Activated CD4-positive, alpha-beta T cell treated with anti-CD3 and anti-CD28 coated beads, Interleukin-2, amount 10 ng/mL, durations not matched to agents 7 days and 5 days (primary cell): Measurements from ENCODE around the gene FGF11. TPM values are rescaled to one million over a fixed set of nuclear protein-coding genes. Genes with fewer than 3 reads are reported as not detected.
"Not testable (repeated sequence)": the region's sequence is repeated elsewhere in the genome, so short reads cannot be mapped to it uniquely, and the experiment has no call there.

ENCODE experiments used
- CTCF ChIA-PET: fragments of 350-600 bp; sonication (Branson Sonifier 250); formaldehyde crosslinking; loops from one replicate; lab custom pipeline; 2021; ENCODE audit warnings: antibody characterized with exemption; lab: Charles Lee
- POLR2A ChIA-PET: fragments of 350-600 bp; sonication (Branson Sonifier 250); formaldehyde crosslinking; loops from one replicate; lab custom pipeline; 2021; ENCODE audit warnings: antibody characterized with exemption; lab: Charles Lee
- DNase-seq: peaks from one replicate; pipeline ENCODE4 v3.0.0-alpha.2; 2020
- H3K27ac Mint-ChIP-seq: one replicate; pipeline ENCODE4 v1.8.0; 2021; ENCODE audit warnings: mild to moderate bottlenecking, moderate library complexity, mixed read lengths
- H3K27me3 Mint-ChIP-seq: one replicate; pipeline ENCODE4 v1.8.0; 2021; ENCODE audit warnings: mixed read lengths
- H3K36me3 Mint-ChIP-seq: one replicate; pipeline ENCODE4 v1.8.0; 2021; ENCODE audit warnings: low read depth, mixed read lengths
- H3K4me1 Mint-ChIP-seq: one replicate; pipeline ENCODE4 v1.8.0; 2021; ENCODE audit warnings: mixed read lengths
- H3K4me3 Mint-ChIP-seq: one replicate; pipeline ENCODE4 v1.8.0; 2021; ENCODE audit warnings: mild to moderate bottlenecking, moderate library complexity, mixed read lengths
- H3K9me3 Mint-ChIP-seq: one replicate; pipeline ENCODE4 v1.8.0; 2021; ENCODE audit warnings: mixed read lengths
- total RNA-seq, 2 experiments: library from RNA; stranded (reverse); gene quantifications; one replicate each; pipeline ENCODE4 v1.2.3, GENCODE V29; 2021

FGF11 gene
- total RNA-seq, 2 experiments from 2014 or later = 6.8 to 9.4 TPM

DNA sequence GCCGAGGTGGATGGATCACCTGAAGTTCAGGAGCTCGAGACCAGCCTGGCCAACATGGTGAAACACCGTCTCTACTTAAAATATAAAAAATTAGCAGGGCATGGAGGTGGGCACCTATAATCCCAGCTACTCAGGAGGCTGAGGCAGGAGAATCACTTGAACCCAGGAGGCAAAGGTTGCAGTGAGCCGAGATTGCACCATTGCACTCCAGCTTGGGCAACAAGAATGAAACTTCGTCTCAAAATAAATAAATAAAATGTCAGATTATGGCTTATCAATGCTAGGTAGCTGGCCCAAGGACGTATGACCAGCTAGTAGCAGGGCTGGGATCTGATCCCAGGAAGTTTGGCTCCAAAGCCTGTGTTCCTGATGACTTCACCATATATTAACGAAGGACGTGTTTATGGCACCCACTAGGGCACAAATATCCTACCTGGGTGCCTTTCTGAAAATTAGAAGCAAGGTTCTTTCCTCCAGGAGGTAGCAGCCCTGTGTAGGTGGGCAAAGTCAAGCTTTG is 31.2 kb downstream of the FGF11 start:
- DNase-seq, H3K36me3 Mint-ChIP-seq, H3K4me3 Mint-ChIP-seq, H3K9me3 Mint-ChIP-seq, H3K27ac Mint-ChIP-seq, H3K27me3 Mint-ChIP-seq, POLR2A ChIA-PET: not testable (repeated sequence)
- peaks cover 34% of the 10 kb centered on the region for H3K4me1 Mint-ChIP-seq
- CTCF ChIA-PET = interaction anchor here (0.5 to 2.0 kb wide), 4 partner anchors 9 to 57 kb away, joined by 3 to 7 read pairs (median 4); no protein-coding TSS in a partner anchor

DNA sequence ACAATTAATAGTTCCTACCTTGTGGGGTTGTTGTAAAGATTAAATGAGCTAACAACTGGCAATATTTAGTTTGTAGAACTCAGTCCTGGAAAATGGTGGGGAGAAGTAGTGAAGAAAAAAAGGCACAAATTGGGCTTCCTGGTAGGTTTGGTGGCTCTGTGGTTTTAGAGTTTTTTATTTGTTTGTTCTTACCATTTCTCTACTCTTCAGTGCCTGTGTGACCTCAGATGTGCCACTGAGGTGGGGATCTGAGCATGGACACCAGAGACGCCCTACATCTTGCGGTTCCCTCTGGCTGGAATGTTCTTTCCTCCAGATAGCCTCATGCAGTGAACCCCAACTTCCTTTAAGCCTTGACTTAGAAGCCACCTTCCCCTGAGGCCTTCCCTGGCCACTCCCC is 32.4 kb downstream of the FGF11 start:
- Mint-ChIP-seq H3K4me3 (no peak overlapping the region), H3K9me3 (no peaks in the 10 kb centered on the region), H3K27ac (no peak overlapping the region), H3K36me3 (peaks cover 5% of the 10 kb centered on the region), H3K4me1 (peaks cover 44% of the 10 kb centered on the region), H3K27me3 (no peaks in the 10 kb centered on the region)
- ChIA-PET CTCF (interaction anchor here (2.0 kb wide), 1 partner anchor 35 kb away, joined by 7 read pairs; no protein-coding TSS in a partner anchor), POLR2A (no interaction called here)
- no peak for DNase-seq

DNA sequence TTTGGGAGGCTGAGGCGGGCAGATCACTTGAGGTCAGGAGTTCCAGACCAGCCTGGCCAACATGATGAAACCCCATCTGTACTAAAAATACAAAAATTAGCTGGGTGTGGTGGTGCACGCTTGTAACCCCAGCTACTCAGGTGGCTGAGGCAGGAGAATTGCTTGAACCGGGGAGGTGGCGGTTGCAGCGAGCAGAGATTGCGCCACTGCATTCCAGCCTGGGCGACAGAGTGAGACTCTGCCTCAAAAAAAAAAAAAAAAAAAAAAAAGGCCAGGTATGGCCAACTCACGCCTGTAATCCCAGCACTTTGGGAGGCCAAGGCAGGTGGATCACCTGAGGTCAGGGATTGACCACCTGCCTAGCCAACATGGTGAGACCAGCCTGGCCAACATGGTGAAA is 35.5 kb downstream of the FGF11 start:
- CTCF ChIA-PET, H3K9me3 Mint-ChIP-seq, POLR2A ChIA-PET, H3K4me3 Mint-ChIP-seq, H3K36me3 Mint-ChIP-seq, H3K27me3 Mint-ChIP-seq, DNase-seq: not testable (repeated sequence)
- Mint-ChIP-seq H3K27ac (peak overlapping the region; percentile 50), H3K4me1 (peaks cover 53% of the 10 kb centered on the region)

DNA sequence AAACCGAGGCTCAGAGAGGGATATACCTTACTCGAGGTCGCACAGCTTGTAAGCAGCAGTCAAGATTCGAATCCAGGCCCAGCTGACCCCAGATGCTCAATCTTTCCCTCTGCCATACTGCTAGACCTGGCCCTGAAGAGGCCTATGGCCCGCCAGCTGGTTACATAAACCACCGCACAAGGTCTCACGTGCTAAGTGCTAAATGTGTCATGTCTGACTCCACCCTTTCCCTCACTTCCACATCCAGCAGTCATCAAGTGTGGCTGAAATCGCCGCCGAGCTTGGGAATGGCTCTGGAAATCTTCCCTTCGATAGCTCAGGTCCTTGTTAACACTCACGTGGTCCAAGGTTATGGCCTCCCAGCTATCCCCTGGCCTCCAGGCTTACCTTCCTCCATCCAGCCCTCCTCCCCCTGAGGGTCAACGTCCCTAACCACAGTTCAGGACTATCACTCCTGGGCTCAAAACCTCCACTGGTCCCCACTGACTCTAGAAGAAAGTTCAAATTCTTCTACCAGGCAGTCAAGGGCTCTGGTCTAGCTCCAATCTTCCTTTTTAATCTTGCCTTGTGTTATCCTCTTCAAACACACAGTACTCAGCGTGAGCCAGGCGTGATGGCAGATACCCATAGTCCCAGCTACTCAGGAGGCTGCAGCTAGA is 36.6 kb downstream of the FGF11 start:
- Mint-ChIP-seq H3K9me3 (no peaks in the 10 kb centered on the region), H3K4me3 (no peak overlapping the region), H3K27me3 (no peaks in the 10 kb centered on the region), H3K27ac (peak overlapping the region; percentile 10), H3K36me3 (peaks cover 8% of the 10 kb centered on the region), H3K4me1 (peaks cover 61% of the 10 kb centered on the region)
- no peak for DNase-seq
- POLR2A ChIA-PET = no interaction called here
- CTCF ChIA-PET = interaction anchor here (0.9 to 2.9 kb wide), 3 partner anchors 11 to 39 kb away, joined by 4 to 13 read pairs (median 4); no protein-coding TSS in a partner anchor

DNA sequence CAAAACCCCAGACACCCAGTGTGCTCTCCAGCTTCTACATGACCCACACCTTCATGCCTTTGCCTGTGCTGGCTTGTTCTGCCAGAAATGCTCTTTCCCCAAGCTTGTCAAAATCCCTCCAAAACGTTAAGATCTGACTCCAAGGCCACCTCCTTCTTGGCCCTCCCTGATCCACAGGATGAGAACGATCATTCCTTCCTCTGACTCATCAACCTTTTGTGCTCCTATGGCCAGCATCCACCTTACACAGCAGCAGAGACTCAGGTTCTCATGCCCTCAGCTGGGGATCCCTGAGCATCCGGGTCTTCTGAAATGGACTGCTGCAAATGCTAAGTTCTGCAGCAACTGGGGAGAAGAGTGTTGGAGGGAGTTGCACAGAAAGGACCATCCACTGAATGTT is 37.2 kb downstream of the FGF11 start:
- H3K27ac Mint-ChIP-seq = peak overlapping the region; percentile 10

DNA sequence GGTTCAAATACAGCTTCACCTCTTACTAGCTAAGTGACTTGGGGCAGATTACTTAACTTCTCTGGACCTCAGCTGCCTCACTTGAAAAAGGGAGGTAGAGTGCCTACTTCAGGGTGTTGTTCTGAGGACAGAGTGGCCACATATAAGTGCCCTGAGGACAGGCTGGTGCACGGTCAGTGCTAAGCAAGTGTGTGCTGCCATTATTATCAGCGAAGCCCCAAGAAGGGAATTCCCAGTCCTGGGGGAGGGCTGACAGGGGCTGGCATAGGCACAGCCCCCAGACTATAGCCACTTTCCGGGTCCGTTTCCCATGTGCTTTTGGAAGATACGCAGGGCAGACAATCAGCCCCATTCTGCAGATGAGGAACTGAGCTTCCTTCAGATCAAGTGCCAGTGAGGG is 37.6 kb downstream of the FGF11 start:
- Mint-ChIP-seq H3K4me3 (peak overlapping the region; percentile 84), H3K36me3 (peaks cover 8% of the 10 kb centered on the region), H3K4me1 (peaks cover 62% of the 10 kb centered on the region), H3K27ac (no peak overlapping the region), H3K27me3 (no peaks in the 10 kb centered on the region), H3K9me3 (no peaks in the 10 kb centered on the region)
- ChIA-PET POLR2A (interaction anchor here (0.6 kb wide), 2 partner anchors 36 to 147 kb away, joined by 3 read pairs; no protein-coding TSS in a partner anchor), CTCF (interaction anchor here (0.7 to 2.9 kb wide), 5 partner anchors 12 to 101 kb away, joined by 3 to 13 read pairs (median 4); no protein-coding TSS in a partner anchor)
- DNase-seq = no peak

More for the DNA sequence above, 37.2 kb downstream of the FGF11 start:
- H3K27me3 Mint-ChIP-seq = no peaks in the 10 kb centered on the region
- no peak overlapping the region for H3K4me3 Mint-ChIP-seq
- ChIA-PET CTCF (interaction anchor here (0.9 to 2.9 kb wide), 3 partner anchors 12 to 84 kb away, joined by 4 to 13 read pairs (median 6); no protein-coding TSS in a partner anchor), POLR2A (interaction anchor here (0.6 kb wide), 1 partner anchor 147 kb away, joined by 3 read pairs; no protein-coding TSS in a partner anchor)
- DNase-seq = no peak
- peaks cover 62% of the 10 kb centered on the region for H3K4me1 Mint-ChIP-seq
- H3K9me3 Mint-ChIP-seq = no peaks in the 10 kb centered on the region
- peaks cover 8% of the 10 kb centered on the region for H3K36me3 Mint-ChIP-seq

DNA sequence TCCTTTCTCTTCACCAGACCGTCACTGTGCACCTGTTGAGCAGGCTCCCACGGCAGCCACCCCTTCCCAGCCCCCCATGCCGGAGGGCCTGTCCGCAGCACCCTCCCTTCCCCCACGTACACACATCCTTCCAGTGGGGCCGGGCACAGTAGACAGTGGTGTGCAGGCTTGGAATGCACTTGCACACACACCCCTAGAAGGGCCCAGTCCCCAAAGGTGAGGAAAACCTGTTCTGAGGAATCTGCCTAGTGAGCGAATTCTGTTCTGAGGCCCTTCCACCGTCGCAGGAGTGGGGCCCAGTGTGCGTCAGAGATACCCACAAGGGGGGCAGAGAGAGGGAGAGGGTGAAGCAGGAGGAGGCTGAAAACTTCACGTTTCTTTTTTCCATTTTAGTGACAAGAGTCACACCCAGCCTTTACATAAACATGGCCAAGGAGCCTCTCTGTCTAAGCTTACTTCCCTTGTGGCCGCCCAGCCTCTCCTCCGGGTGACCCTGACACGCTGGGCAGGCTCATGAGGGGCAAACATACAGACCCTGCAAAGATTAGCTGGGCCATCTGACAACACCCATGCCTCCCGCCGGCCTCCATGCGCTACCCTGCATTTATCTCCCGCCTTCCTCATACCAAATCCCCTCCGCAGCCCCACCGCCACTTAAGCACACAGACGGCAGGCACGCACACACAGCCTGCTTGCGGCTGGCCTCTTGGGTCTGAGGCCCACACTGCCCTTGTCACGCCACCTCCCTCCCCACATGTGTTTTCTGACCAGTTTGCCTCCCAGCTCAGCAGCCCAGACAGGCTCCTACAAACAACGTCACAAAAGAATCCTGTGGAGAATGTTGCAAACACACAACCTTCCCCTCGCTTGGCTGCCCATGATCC is 38.3 kb downstream of the FGF11 start:
- Mint-ChIP-seq H3K4me3 (peak overlapping the region; percentile 84), H3K27me3 (no peaks in the 10 kb centered on the region), H3K9me3 (no peaks in the 10 kb centered on the region), H3K36me3 (peaks cover 8% of the 10 kb centered on the region), H3K4me1 (peaks cover 65% of the 10 kb centered on the region), H3K27ac (peak overlapping the region; percentile 77)
- POLR2A ChIA-PET = interaction anchor here (0.6 to 1.1 kb wide), 2 partner anchors 22 to 35 kb away, joined by 3 to 4 read pairs; no protein-coding TSS in a partner anchor
- no peak for DNase-seq
- CTCF ChIA-PET = interaction anchor here (0.7 to 2.9 kb wide), 4 partner anchors 13 to 102 kb away, joined by 3 to 13 read pairs (median 5); no protein-coding TSS in a partner anchor

DNA sequence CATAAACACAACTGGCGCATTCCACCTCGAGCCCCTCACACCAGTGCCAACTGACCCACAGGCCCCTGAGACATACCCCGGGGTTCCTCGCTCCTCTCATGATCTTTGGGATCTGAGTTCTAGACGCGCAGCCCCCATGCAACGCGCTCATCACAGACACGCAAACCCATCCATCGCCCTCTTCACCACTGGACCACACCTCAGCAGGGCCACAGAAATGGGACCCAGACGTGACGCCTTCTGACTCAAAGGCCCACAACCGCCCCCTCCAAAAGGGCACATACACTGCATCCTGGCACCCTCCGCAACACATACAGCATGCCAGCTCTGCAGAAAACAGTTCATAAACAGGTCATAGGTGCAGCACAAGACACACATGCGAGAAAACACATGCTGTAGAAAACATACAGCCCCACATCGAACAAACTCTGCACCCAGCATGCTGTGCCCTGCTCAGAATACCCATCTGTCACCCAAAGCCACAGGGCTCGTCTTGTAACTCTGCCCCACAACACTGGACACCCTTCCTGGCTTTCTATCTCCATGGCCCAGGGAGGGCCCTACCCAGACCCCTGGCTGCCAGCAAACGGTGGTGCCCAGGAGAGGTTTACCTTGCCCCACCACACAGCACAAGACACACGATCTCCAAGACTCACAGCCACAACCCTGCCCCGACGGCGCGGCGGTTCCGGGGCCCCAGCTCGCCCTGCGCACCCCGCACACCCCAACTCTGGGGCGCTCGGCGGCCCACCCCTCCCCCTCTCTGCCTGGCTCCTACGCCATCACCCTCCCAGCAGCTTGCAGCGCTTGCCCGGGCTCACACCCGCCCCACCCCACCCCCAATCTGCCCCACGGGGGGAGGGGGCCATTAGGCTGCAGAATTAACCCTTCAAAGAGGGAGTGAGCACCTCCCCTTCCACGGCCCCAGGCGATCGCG is 39.2 kb downstream of the FGF11 start:
- Mint-ChIP-seq H3K9me3 (no peaks in the 10 kb centered on the region), H3K4me1 (peaks cover 68% of the 10 kb centered on the region), H3K36me3 (peaks cover 9% of the 10 kb centered on the region), H3K4me3 (peak overlapping the region; percentile 84), H3K27me3 (no peaks in the 10 kb centered on the region), H3K27ac (peak overlapping the region; percentile 77)
- CTCF ChIA-PET = interaction anchor here (0.6 to 2.9 kb wide), 3 partner anchors 14 to 160 kb away, joined by 3 to 13 read pairs (median 6); no protein-coding TSS in a partner anchor
- POLR2A ChIA-PET = interaction anchor here (1.1 kb wide), 1 partner anchor 23 kb away, joined by 4 read pairs; no protein-coding TSS in a partner anchor
- peak; percentile 68 for DNase-seq

DNA sequence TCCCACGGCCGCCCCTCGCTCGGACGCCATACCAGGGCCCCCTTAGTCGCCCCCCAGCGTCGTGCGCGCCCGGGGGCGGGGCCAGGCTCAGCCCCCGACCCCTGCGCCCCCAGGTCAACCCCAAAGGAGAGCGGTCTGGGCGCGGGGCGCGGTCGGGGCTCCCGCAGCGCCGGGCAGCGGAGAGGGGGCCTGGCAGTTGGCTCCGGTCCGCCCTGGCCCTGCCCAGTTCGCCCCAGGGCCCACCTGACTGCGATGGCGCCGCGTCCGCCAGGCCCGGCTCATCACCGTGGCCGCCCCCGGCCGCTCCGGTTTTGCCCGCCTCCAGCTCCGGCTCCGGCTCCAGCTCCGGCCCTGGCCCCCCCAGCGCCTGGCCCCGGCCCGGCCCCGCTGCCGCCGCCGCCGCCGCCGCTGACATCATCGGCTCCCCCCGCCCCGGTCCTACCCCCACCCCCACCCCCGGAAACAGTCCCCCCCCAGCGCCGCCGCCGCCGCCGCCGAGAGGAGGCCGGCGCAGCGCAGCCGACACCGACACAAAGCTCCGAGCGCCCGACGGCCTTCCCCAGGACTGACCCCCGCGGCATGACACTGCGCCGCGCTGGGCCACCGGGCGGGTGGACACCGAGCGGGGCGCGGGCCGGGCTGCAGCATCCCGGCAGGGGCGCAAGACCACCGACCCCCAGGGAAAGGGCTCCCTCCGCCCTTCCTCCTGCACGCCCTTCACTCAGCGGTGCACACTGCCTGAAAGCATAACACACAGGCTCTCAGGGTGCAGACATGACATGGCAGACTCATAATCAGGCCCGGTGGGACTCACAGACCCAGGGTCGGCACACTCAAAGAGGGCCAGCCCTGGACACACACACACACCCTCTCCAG is 40.1 kb downstream of the FGF11 start, which contains the start of gene ZBTB4:
Gene ZBTB4 (minus strand): TSS at position 419 of the 876 bp plus-strand sequence. CDS start 12,830 bp downstream, outside the sequence.
- Mint-ChIP-seq H3K4me1 (peaks cover 68% of the 10 kb centered on the region), H3K27ac (peak within 1 kb of the TSS; percentile 94), H3K36me3 (peaks cover 10% of the 10 kb centered on the region), H3K9me3 (no peaks in the 10 kb centered on the region), H3K4me3 (peak within 1 kb of the TSS; percentile 88), H3K27me3 (no peaks in the 10 kb centered on the region)
- ChIA-PET POLR2A (no interaction called here), CTCF (interaction anchor here (0.8 to 1.5 kb wide), 3 partner anchors 25 to 81 kb away, joined by 3 to 7 read pairs (median 5); no protein-coding TSS in a partner anchor)
- DNase-seq = peak; percentile 64

DNA sequence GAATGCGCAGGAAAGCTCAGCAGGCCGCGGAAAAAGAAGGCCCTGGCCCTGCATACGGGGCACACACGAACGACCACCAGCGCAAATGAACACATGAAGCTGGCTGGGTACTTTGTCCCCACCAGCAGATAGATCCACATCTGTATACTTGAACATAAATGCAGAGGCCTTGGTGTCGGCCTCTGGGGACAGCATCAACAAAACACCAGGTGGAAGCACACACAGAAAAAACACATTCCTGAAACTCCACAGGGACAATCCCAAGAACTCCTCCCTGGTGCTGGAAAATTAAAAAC is 40.7 kb downstream of the FGF11 start:
- Mint-ChIP-seq H3K9me3 (no peaks in the 10 kb centered on the region), H3K27me3 (no peaks in the 10 kb centered on the region), H3K4me1 (peaks cover 71% of the 10 kb centered on the region), H3K36me3 (peaks cover 15% of the 10 kb centered on the region), H3K27ac (peak overlapping the region; percentile 94), H3K4me3 (peak overlapping the region; percentile 88)
- ChIA-PET POLR2A (no interaction called here), CTCF (interaction anchor here (1.2 to 1.5 kb wide), 2 partner anchors 26 to 43 kb away, joined by 3 to 7 read pairs; no protein-coding TSS in a partner anchor)
- no peak for DNase-seq
